HCT116 (cell line): ENCODE data around the gene TMEM234. TPM values are rescaled to one million over a fixed set of nuclear protein-coding genes. Genes with fewer than 3 reads are reported as not detected.

ENCODE experiments used
- ATAC-seq: fragments of 200-7000 bp; cut with Tn5 transposase; 2 replicates; pipeline ENCODE4 v1.9.1; 2020; ENCODE audit warnings: mild to moderate bottlenecking, moderate library complexity
- BruUV-seq: library from RNA; stranded (reverse); fragments of 400-500 nt; replicated peaks from 2 replicates; lab custom pipeline; 2021; lab: Mats Ljungman, UMichigan
- CTCF ChIA-PET: fragments of 300-600 bp; sonication (Branson Sonifier 250); formaldehyde crosslinking; loops from one replicate; lab custom pipeline; 2021; ENCODE audit warnings: antibody characterized with exemption; lab: Charles Lee
- POLR2A ChIA-PET: fragments of 300-600, 350-600 bp; sonication (Branson Sonifier 250); formaldehyde crosslinking; loops from one replicate; lab custom pipeline; 2021; ENCODE audit warnings: antibody characterized with exemption; lab: Charles Lee
- RAD21 ChIA-PET, 2 experiments: fragments of 300-600 bp; sonication (Branson Sonifier 250); formaldehyde crosslinking; loops; one replicate each; lab custom pipeline; 2023; ENCODE audit warnings: low total read pairs in 2 of 2; ENCODE audit not compliant: uncharacterized antibody in 2 of 2, unreplicated experiment in 2 of 2, low non-redundant PET in 1 of 2; lab: Charles Lee
- DNase-seq: peaks from one replicate; pipeline ENCODE4 v3.0.0-alpha.2; 2010; ENCODE audit warnings: low read depth, low spot score
- H2AFZ ChIP-seq: fragments of 200-600 bp; shearing (Covaris generic), sonication (generic); 2 replicates; pipeline ENCODE4 v1.6.1; 2017; ENCODE audit warnings: low read depth, mixed run types, mixed read lengths, antibody characterized with exemption, low read length; ENCODE audit not compliant: poor library complexity, severe bottlenecking
- H3K27ac ChIP-seq: 2 replicates; pipeline ENCODE4 v1.5.1; 2012; ENCODE audit warnings: low read depth, low read length
- H3K27me3 ChIP-seq: fragments of 200-600 bp; sonication (generic); 2 replicates; pipeline ENCODE4 v1.6.1; 2016; ENCODE audit warnings: mixed run types, low read length, mixed read lengths; ENCODE audit not compliant: insufficient read depth
- H3K36me3 ChIP-seq, 2 experiments: fragments of 200-500 bp in 1 of 2; fragments of 200-600 bp in 1 of 2; sonication (Bioruptor generic) in 1 of 2; sonication (generic) in 1 of 2; 2 replicates each; pipeline versions ENCODE4 v1.5.1 to v1.6.1; 2014 to 2016; ENCODE audit warnings: low read length in 2 of 2, inconsistent platforms in 1 of 2, mixed read lengths in 1 of 2, mixed run types in 1 of 2; ENCODE audit not compliant: insufficient read depth in 2 of 2, control insufficient read depth in 1 of 2
- H3K4me1 ChIP-seq, 2 experiments: fragments of 200-600 bp in 1 of 2; sonication (generic) in 1 of 2; 2 replicates each; pipeline versions ENCODE4 v1.5.1 to v1.6.1; 2012 to 2017; ENCODE audit warnings: low read length in 2 of 2, inconsistent platforms in 1 of 2, mild to moderate bottlenecking in 1 of 2, mixed read lengths in 1 of 2, mixed run types in 1 of 2, moderate library complexity in 1 of 2; ENCODE audit not compliant: insufficient read depth in 2 of 2, control insufficient read depth in 1 of 2
- H3K4me2 ChIP-seq: fragments of 200-600 bp; sonication (generic); 2 replicates; pipeline ENCODE4 v1.6.1; 2017; ENCODE audit warnings: mixed run types, low read length, mixed read lengths
- H3K4me3 ChIP-seq, 2 experiments: fragments of 200-600 bp in 1 of 2; sonication (generic) in 1 of 2; replicated peaks in 1 of 2; 2 replicates each; pipeline ENCODE4 v1.5.1; 2011 to 2016; ENCODE audit warnings: low read length in 2 of 2, control low read depth in 1 of 2, low read depth in 1 of 2, mild to moderate bottlenecking in 1 of 2, mixed read lengths in 1 of 2, mixed run types in 1 of 2
- H3K79me2 ChIP-seq: fragments of 200-600 bp; sonication (generic); 2 replicates; pipeline ENCODE4 v1.6.1; 2017; ENCODE audit warnings: mild to moderate bottlenecking, mixed run types, low read length, moderate library complexity, mixed read lengths; ENCODE audit not compliant: insufficient read depth
- H3K9ac ChIP-seq: fragments of 200-600 bp; sonication (generic); 2 replicates; pipeline ENCODE4 v1.6.1; 2016; ENCODE audit warnings: low read length, mixed read lengths
- H3K9me2 ChIP-seq: fragments of 200-600 bp; sonication (generic), shearing (Covaris generic); 2 replicates; pipeline ENCODE4 v1.6.1; 2017; ENCODE audit warnings: mixed run types, mild to moderate bottlenecking, moderate library complexity; ENCODE audit not compliant: insufficient read depth
- H3K9me3 ChIP-seq, 2 experiments: fragments of 200-500 bp in 1 of 2; fragments of 200-600 bp in 1 of 2; sonication (Bioruptor generic) in 1 of 2; sonication (generic) in 1 of 2; 2 replicates each; pipeline ENCODE4 v1.6.1; 2014 to 2017; ENCODE audit warnings: low read length in 2 of 2, mixed read lengths in 2 of 2, inconsistent platforms in 1 of 2, low read depth in 1 of 2, mild to moderate bottlenecking in 1 of 2, mixed run types in 1 of 2, moderate library complexity in 1 of 2; ENCODE audit not compliant: control insufficient read depth in 1 of 2, insufficient read depth in 1 of 2
- H4K20me1 ChIP-seq: fragments of 200-600 bp; sonication (generic), shearing (Covaris generic); 2 replicates; pipeline ENCODE4 v1.6.1; 2017; ENCODE audit warnings: mixed run types, mild to moderate bottlenecking, moderate library complexity; ENCODE audit not compliant: insufficient read depth
- FOSL1 ChIP-seq: IDR thresholded peaks from 2 replicates; pipeline ENCODE4 v1.6.1; 2012; ENCODE audit warnings: low read depth
- JUND ChIP-seq: IDR thresholded peaks from 2 replicates; pipeline ENCODE4 v1.6.1; 2012
- REST ChIP-seq: IDR thresholded peaks from 2 replicates; pipeline ENCODE4 v1.6.1; 2012; ENCODE audit warnings: low read depth
- SP1 ChIP-seq: IDR thresholded peaks from 2 replicates; pipeline ENCODE4 v1.6.1; 2012; ENCODE audit warnings: low read depth
- intact Hi-C: fragments of 100-400 bp; cut with micrococcal nuclease; formaldehyde crosslinking; loops from 2 replicates; pipeline ENCODE4 v1.10.0; 2022
- total RNA-seq: library from RNA; stranded (reverse); gene quantifications from one replicate; pipeline ENCODE4 v1.2.1, GENCODE V29; 2021; ENCODE audit not compliant: unreplicated experiment

TMEM234 gene
- total RNA-seq, 1 experiment from 2014 or later, result 12.3 TPM

- TF ChIP-seq REST, result no peak
Observed at GRCh38 chr1:32178380-32179192, 43.6 kb downstream of the TMEM234 start (continued).

GRCh38 chr1:32172621-32173245 lies 49.4 kb downstream of the TMEM234 start:
- peaks cover 0 to 10% of the 10 kb centered on the region in 2 experiments; a peak in 2 of 4 replicates for H3K4me1 ChIP-seq
- no peak overlapping the region for H3K27ac ChIP-seq
- POLR2A ChIA-PET, result no interaction called here
- H3K9me3 ChIP-seq, result no peaks in the 10 kb centered on the region
- peak overlapping the region; percentile 18; the same call in 1 of the 2 replicates for H3K4me2 ChIP-seq
- peak; percentile 25; the same call in 1 of the 2 replicates for ATAC-seq
- BruUV-seq, result no TSS peak
- H3K36me3 ChIP-seq, result peaks cover 17 to 19% of the 10 kb centered on the region in 2 experiments
- no peaks in the 10 kb centered on the region for H3K9me2 ChIP-seq
- H4K20me1 ChIP-seq, result no peaks in the 10 kb centered on the region
- no peaks in the 10 kb centered on the region for H3K79me2 ChIP-seq
- CTCF ChIA-PET, result no interaction called here
- no peak overlapping the region for H3K9ac ChIP-seq
- intact Hi-C loops, result no loop called here
- TF ChIP-seq SP1, result no peak
- peak; percentile 43; the same call in 1 of the 2 replicates for TF ChIP-seq FOSL1
- TF ChIP-seq JUND, result 0 out of 2 replicates have a peak, but pooled peaks have one; percentile 19
- TF ChIP-seq, all 23 proteins: peak for 2
- no peak overlapping the region for H2AFZ ChIP-seq
- RAD21 ChIA-PET, result no interaction called here
- no peak for DNase-seq
- no peak overlapping the region for H3K4me3 ChIP-seq
- H3K27me3 ChIP-seq, result no peaks in the 10 kb centered on the region
